Activated CD4-positive, alpha-beta T cell treated with anti-CD3 and anti-CD28 coated beads, Interleukin-2, amount 50 U/mL, for 24 hours (primary cell): ENCODE measurements around the gene C2orf80.
"Not testable (repeated sequence)": the region's sequence is repeated elsewhere in the genome, so short reads cannot be mapped to it uniquely, and the experiment has no call there.

Experiments used
- DNase-seq, 2 donors: peaks; one replicate each; pipeline ENCODE4 v3.0.0-alpha.2; 2020; ENCODE audit warnings: low read depth in 1 of 2, low spot score in 1 of 2

C2orf80 gene

GRCh38 chr2:208179028-208179609 is 10.7 kb downstream of the C2orf80 start:
- no peak for DNase-seq

GRCh38 chr2:208175840-208176153 is 14.0 kb downstream of the C2orf80 start:
- DNase-seq: no peak

GRCh38 chr2:208175069-208175839 is 14.6 kb downstream of the C2orf80 start:
- peak; percentile 10 to 59 for DNase-seq

- no peak for DNase-seq
Measured at GRCh38 chr2:208174144-208174543, 15.7 kb downstream of the C2orf80 start.

GRCh38 chr2:208172125-208172524 is 17.7 kb downstream of the C2orf80 start:
- DNase-seq: no peak

- no peak for DNase-seq
Measured at GRCh38 chr2:208164951-208165755, 24.7 kb downstream of the C2orf80 start.

GRCh38 chr2:208163489-208163888 is 26.3 kb downstream of the C2orf80 start, which contains the start of gene CRYGA:
CRYGA (minus strand) TSS chr2:208163589; CDS start chr2:208163556, 33 bp downstream.
- DNase-seq: no peak

GRCh38 chr2:208156439-208156838 is 33.4 kb downstream of the C2orf80 start:
- DNase-seq: no peak

- no peak for DNase-seq
Measured at GRCh38 chr2:208153156-208153555, 36.7 kb downstream of the C2orf80 start.

- no peak for DNase-seq
Measured at GRCh38 chr2:208150956-208151355, 38.9 kb downstream of the C2orf80 start.

- no peak for DNase-seq
Measured at GRCh38 chr2:208150094-208150493, 39.7 kb downstream of the C2orf80 start.

- DNase-seq: no peak
Measured at GRCh38 chr2:208148803-208149202, 41.0 kb downstream of the C2orf80 start.

- no peak for DNase-seq
Measured at GRCh38 chr2:208147759-208148158, 42.1 kb downstream of the C2orf80 start.

- DNase-seq: no peak
Measured at GRCh38 chr2:208147008-208147407, 42.8 kb downstream of the C2orf80 start.

GRCh38 chr2:208146006-208146405 is 43.8 kb downstream of the C2orf80 start, which contains the start of gene CRYGB:
CRYGB (minus strand) TSS chr2:208146158; CDS start chr2:208146120, 38 bp downstream.
- DNase-seq: no peak

GRCh38 chr2:208142925-208143799 is 46.7 kb downstream of the C2orf80 start:
- no peak for DNase-seq

- no peak for DNase-seq
Measured at GRCh38 chr2:208142240-208142924, 47.4 kb downstream of the C2orf80 start.

GRCh38 chr2:208139447-208139846 is 50.4 kb downstream of the C2orf80 start:
- DNase-seq: no peak

- not testable (repeated sequence) for DNase-seq
Measured at GRCh38 chr2:208138334-208138733, 51.5 kb downstream of the C2orf80 start.

GRCh38 chr2:208136716-208137094 is 53.1 kb downstream of the C2orf80 start:
- no peak for DNase-seq
